GM21515 (cell line): ENCODE results near the gene VEPH1.

Source experiments
- ATAC-seq: cut with Tn5 transposase; IDR thresholded peaks from one replicate; pipeline ENCODE4 v1.9.1; 2021; ENCODE audit not compliant: unreplicated experiment

Gene VEPH1

GRCh38 chr3:157526036-157526435 is 22.8 kb upstream of the VEPH1 start:
- no peak for ATAC-seq

GRCh38 chr3:157523814-157524213 is 20.6 kb upstream of the VEPH1 start:
- ATAC-seq: no peak

GRCh38 chr3:157522648-157523047 is 19.4 kb upstream of the VEPH1 start:
- no peak for ATAC-seq

GRCh38 chr3:157520485-157521150 is 17.4 kb upstream of the VEPH1 start:
- no peak for ATAC-seq

- no peak for ATAC-seq
Observed at GRCh38 chr3:157518881-157519280, 15.7 kb upstream of the VEPH1 start.

- ATAC-seq: no peak
Observed at GRCh38 chr3:157516928-157517327, 13.7 kb upstream of the VEPH1 start.

GRCh38 chr3:157515398-157515797 is 12.2 kb upstream of the VEPH1 start:
- no peak for ATAC-seq

GRCh38 chr3:157514371-157514895 is 11.2 kb upstream of the VEPH1 start:
- no peak for ATAC-seq

- no peak for ATAC-seq
Observed at GRCh38 chr3:157513585-157513984, 10.4 kb upstream of the VEPH1 start.

- ATAC-seq: no peak
Observed at GRCh38 chr3:157512534-157512933, 9.3 kb upstream of the VEPH1 start.

GRCh38 chr3:157508461-157508860 is 5.2 kb upstream of the VEPH1 start:
- no peak for ATAC-seq

- no peak for ATAC-seq
Observed at GRCh38 chr3:157501863-157502262, 1.4 kb downstream of the VEPH1 start.

- no peak for ATAC-seq
Observed at GRCh38 chr3:157500232-157500631, 3.0 kb downstream of the VEPH1 start.

GRCh38 chr3:157499342-157499963 is 3.8 kb downstream of the VEPH1 start:
- ATAC-seq: no peak

- ATAC-seq: no peak
Observed at GRCh38 chr3:157498371-157498770, 4.8 kb downstream of the VEPH1 start.

- ATAC-seq: no peak
Observed at GRCh38 chr3:157495846-157496245, 7.4 kb downstream of the VEPH1 start.

GRCh38 chr3:157494581-157495281 is 8.5 kb downstream of the VEPH1 start:
- ATAC-seq: no peak

GRCh38 chr3:157493627-157494550 is 9.3 kb downstream of the VEPH1 start:
- ATAC-seq: no peak

- no peak for ATAC-seq
Observed at GRCh38 chr3:157491136-157491535, 12.1 kb downstream of the VEPH1 start.

GRCh38 chr3:157488144-157488543 is 15.1 kb downstream of the VEPH1 start:
- ATAC-seq: no peak

- ATAC-seq: no peak
Observed at GRCh38 chr3:157487339-157487738, 15.9 kb downstream of the VEPH1 start.
